Measurements from ENCODE around the gene C1QTNF12.

Gene C1QTNF12

DNA sequence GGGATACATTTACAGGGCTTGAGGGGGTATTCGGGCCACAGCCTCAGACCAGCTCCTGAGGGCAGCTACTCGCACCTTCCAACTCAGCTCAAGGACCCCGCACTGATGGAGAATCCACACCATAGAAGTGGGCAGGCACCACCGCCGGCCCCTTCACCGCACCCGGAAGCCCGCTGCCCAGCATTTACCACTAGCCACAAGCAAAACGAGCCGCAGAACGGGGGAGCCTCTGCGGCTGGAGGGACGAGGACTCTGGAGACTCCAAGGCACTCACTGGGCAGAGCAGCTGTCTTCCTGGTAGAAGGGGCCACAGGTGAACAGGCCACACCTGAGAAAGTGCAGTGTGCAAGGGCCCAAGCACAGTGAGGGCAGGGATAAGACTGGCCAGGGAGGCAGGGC lies 21.8 kb upstream of the C1QTNF12 start:
- Histone ChIP-seq H3K4me1 (ENCODE audit: control insufficient read depth, insufficient read depth, low read length) (peaks cover 13% of the 10 kb centered on the region), H3K9me3 (ENCODE audit: control insufficient read depth, insufficient read depth, low read depth, low read length) (no peaks in the 10 kb centered on the region), H3K4me3 (ENCODE audit: low read depth, low read length) (no peak overlapping the region), H3K27me3 (ENCODE audit: control insufficient read depth, insufficient read depth, low read length) (no peaks in the 10 kb centered on the region), H3K9ac (ENCODE audit: low read length) (no peak overlapping the region), H3K27ac (ENCODE audit: low read depth, low read length) (no peak overlapping the region), H3K36me3 (ENCODE audit: control insufficient read depth, insufficient read depth, low read length) (peaks cover 58% of the 10 kb centered on the region)

GRCh38 chr1:1267488-1268283 lies 21.2 kb upstream of the C1QTNF12 start:
- H3K36me3 ChIP-seq (ENCODE audit: control insufficient read depth, insufficient read depth, low read length): peaks cover 64% of the 10 kb centered on the region
- no peak overlapping the region for H3K4me3 ChIP-seq (ENCODE audit: low read depth, low read length)
- peaks cover 11% of the 10 kb centered on the region for H3K4me1 ChIP-seq (ENCODE audit: control insufficient read depth, insufficient read depth, low read length)
- no peaks in the 10 kb centered on the region for H3K27me3 ChIP-seq (ENCODE audit: control insufficient read depth, insufficient read depth, low read length)
- H3K27ac ChIP-seq (ENCODE audit: low read depth, low read length): no peak overlapping the region
- no peaks in the 10 kb centered on the region for H3K9me3 ChIP-seq (ENCODE audit: control insufficient read depth, insufficient read depth, low read depth, low read length)
- H3K9ac ChIP-seq (ENCODE audit: low read length): no peak overlapping the region

DNA sequence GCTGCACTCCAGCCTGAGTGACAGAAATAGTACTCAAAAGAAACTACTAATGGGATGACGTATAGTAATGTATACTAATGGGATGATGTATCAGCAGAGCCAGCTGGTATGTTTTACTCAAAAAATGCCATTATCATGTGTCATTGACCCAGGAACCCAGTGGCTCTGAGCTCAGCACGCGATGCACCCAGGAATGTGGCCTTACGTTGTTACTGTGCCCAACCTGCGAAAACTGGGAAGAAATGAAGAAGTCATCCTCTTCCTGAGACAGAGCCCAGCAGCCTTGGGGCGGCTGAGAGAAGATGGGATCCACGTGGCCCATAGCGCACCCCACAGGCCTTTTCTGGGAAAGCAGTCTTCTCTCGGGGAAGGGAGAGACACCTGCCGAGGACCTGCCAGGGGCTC lies 18.3 kb upstream of the C1QTNF12 start:
- H3K9ac ChIP-seq (ENCODE audit: low read length): no peak overlapping the region
- no peaks in the 10 kb centered on the region for H3K9me3 ChIP-seq (ENCODE audit: control insufficient read depth, insufficient read depth, low read depth, low read length)
- H3K4me1 ChIP-seq (ENCODE audit: control insufficient read depth, insufficient read depth, low read length): peaks cover 3% of the 10 kb centered on the region; the same call in 1 of the 2 replicates
- no peaks in the 10 kb centered on the region for H3K27me3 ChIP-seq (ENCODE audit: control insufficient read depth, insufficient read depth, low read length)
- no peak overlapping the region for H3K27ac ChIP-seq (ENCODE audit: low read depth, low read length)
- H3K36me3 ChIP-seq (ENCODE audit: control insufficient read depth, insufficient read depth, low read length): peaks cover 72% of the 10 kb centered on the region
- no peak overlapping the region for H3K4me3 ChIP-seq (ENCODE audit: low read depth, low read length)

DNA sequence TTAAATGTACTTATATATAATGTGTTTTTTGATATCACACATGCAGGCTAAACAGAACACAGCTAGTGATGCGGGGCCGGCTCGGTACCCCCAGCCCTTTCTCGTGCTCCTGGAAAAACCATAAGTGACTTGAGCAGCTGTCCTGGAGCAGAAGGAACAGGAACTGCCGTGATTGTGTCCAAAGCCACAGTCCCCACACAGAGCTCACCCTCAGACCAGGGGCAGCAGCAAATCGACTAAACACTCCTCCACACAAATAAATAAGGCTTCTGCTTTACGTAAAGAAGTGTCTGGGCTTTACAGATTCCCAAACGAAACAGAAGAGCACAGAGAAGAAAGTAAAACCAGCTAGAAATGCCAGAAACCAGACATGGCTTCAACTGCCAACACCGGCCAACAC lies 17.5 kb upstream of the C1QTNF12 start:
- Histone ChIP-seq H3K4me1 (ENCODE audit: control insufficient read depth, insufficient read depth, low read length) (peaks cover 5% of the 10 kb centered on the region), H3K4me3 (ENCODE audit: low read depth, low read length) (no peak overlapping the region), H3K9ac (ENCODE audit: low read length) (no peak overlapping the region), H3K27me3 (ENCODE audit: control insufficient read depth, insufficient read depth, low read length) (no peaks in the 10 kb centered on the region), H3K27ac (ENCODE audit: low read depth, low read length) (no peak overlapping the region), H3K9me3 (ENCODE audit: control insufficient read depth, insufficient read depth, low read depth, low read length) (no peaks in the 10 kb centered on the region), H3K36me3 (ENCODE audit: control insufficient read depth, insufficient read depth, low read length) (peaks cover 79% of the 10 kb centered on the region)

DNA sequence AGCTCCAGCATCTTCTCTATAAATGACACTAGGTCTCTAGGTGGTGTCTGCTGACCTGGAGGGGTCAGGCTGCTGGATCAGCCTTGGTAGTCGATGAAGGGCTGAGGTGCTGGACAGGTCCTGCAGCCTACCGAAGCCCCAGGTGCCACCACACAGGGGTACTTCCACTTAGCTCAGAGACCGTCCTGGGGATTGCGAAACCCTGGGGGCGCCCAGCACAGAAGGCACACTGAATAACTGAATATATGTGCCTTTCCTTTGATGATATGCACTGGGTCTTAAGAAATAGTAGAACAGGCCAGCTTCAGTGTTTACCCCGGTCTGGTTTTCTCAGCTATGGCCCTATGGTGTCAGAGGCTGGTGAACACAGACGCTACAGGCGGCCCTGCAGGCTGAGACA lies 16.2 kb upstream of the C1QTNF12 start:
- Histone ChIP-seq H3K27ac (ENCODE audit: low read depth, low read length) (no peak overlapping the region), H3K9me3 (ENCODE audit: control insufficient read depth, insufficient read depth, low read depth, low read length) (no peaks in the 10 kb centered on the region), H3K27me3 (ENCODE audit: control insufficient read depth, insufficient read depth, low read length) (no peaks in the 10 kb centered on the region), H3K4me1 (ENCODE audit: control insufficient read depth, insufficient read depth, low read length) (peaks cover 14% of the 10 kb centered on the region), H3K9ac (ENCODE audit: low read length) (no peak overlapping the region), H3K36me3 (ENCODE audit: control insufficient read depth, insufficient read depth, low read length) (peaks cover 74% of the 10 kb centered on the region), H3K4me3 (ENCODE audit: low read depth, low read length) (no peak overlapping the region)

- Histone ChIP-seq H3K27me3 (ENCODE audit: control insufficient read depth, insufficient read depth, low read length) (no peaks in the 10 kb centered on the region), H3K36me3 (ENCODE audit: control insufficient read depth, insufficient read depth, low read length) (peaks cover 72% of the 10 kb centered on the region), H3K9me3 (ENCODE audit: control insufficient read depth, insufficient read depth, low read depth, low read length) (no peaks in the 10 kb centered on the region), H3K4me1 (ENCODE audit: control insufficient read depth, insufficient read depth, low read length) (peaks cover 18% of the 10 kb centered on the region), H3K4me3 (ENCODE audit: low read depth, low read length) (no peak overlapping the region), H3K9ac (ENCODE audit: low read length) (no peak overlapping the region), H3K27ac (ENCODE audit: low read depth, low read length) (no peak overlapping the region)
Measured at GRCh38 chr1:1262071-1262470, 15.5 kb upstream of the C1QTNF12 start.

DNA sequence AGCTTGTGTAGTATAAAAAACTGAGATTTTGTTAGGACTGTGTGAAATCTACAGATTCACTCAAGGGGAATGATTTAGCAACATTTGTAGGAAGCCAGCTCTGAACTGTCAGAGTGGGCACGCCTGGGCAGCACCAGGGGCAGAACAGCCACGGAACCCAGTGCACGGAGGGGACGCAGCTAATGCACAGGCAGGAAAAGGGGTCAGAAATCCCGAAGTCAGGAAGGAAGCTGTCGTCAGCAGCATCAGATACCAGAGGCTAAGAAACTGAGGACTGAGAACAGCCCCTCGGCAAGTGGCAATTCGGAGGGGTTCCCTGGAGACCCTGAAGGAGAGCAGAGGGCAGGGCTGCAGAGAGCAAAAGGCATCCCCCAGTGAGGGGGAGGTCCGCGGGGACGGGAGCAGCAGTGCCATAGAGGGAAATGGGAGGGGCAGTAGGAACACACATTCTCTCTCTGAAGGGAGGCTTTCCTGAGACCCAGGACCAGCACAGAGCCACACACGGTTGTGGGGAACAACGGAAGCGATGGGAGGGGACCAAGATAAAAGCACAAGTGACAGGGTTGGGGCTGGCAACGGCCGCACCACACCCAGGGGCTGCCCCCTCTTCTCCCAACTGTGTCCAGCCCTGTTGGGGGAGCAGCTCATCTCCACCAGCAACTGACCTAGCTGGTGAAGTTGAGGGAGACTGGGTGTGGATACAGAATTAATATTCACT lies 14.5 kb upstream of the C1QTNF12 start:
- no peaks in the 10 kb centered on the region for H3K27me3 ChIP-seq (ENCODE audit: control insufficient read depth, insufficient read depth, low read length)
- no peak overlapping the region for H3K4me3 ChIP-seq (ENCODE audit: low read depth, low read length)
- peaks cover 18% of the 10 kb centered on the region for H3K4me1 ChIP-seq (ENCODE audit: control insufficient read depth, insufficient read depth, low read length)
- H3K27ac ChIP-seq (ENCODE audit: low read depth, low read length): no peak overlapping the region
- H3K36me3 ChIP-seq (ENCODE audit: control insufficient read depth, insufficient read depth, low read length): peaks cover 78% of the 10 kb centered on the region
- H3K9me3 ChIP-seq (ENCODE audit: control insufficient read depth, insufficient read depth, low read depth, low read length): no peaks in the 10 kb centered on the region
- H3K9ac ChIP-seq (ENCODE audit: low read length): no peak overlapping the region

- no peak overlapping the region for H3K27ac ChIP-seq (ENCODE audit: low read depth, low read length)
- no peak overlapping the region for H3K9ac ChIP-seq (ENCODE audit: low read length)
- H3K36me3 ChIP-seq (ENCODE audit: control insufficient read depth, insufficient read depth, low read length): peaks cover 78% of the 10 kb centered on the region
- H3K27me3 ChIP-seq (ENCODE audit: control insufficient read depth, insufficient read depth, low read length): no peaks in the 10 kb centered on the region
- peaks cover 15% of the 10 kb centered on the region for H3K4me1 ChIP-seq (ENCODE audit: control insufficient read depth, insufficient read depth, low read length)
- H3K4me3 ChIP-seq (ENCODE audit: low read depth, low read length): no peak overlapping the region
- no peaks in the 10 kb centered on the region for H3K9me3 ChIP-seq (ENCODE audit: control insufficient read depth, insufficient read depth, low read depth, low read length)
Measured at GRCh38 chr1:1259951-1260600, 13.6 kb upstream of the C1QTNF12 start.

- H3K9ac ChIP-seq (ENCODE audit: low read length): no peak overlapping the region
- peaks cover 15% of the 10 kb centered on the region for H3K4me1 ChIP-seq (ENCODE audit: control insufficient read depth, insufficient read depth, low read length)
- H3K4me3 ChIP-seq (ENCODE audit: low read depth, low read length): no peak overlapping the region
- H3K27ac ChIP-seq (ENCODE audit: low read depth, low read length): no peak overlapping the region
- H3K9me3 ChIP-seq (ENCODE audit: control insufficient read depth, insufficient read depth, low read depth, low read length): no peaks in the 10 kb centered on the region
- no peaks in the 10 kb centered on the region for H3K27me3 ChIP-seq (ENCODE audit: control insufficient read depth, insufficient read depth, low read length)
- peaks cover 78% of the 10 kb centered on the region for H3K36me3 ChIP-seq (ENCODE audit: control insufficient read depth, insufficient read depth, low read length)
Measured at GRCh38 chr1:1259540-1259939, 13.0 kb upstream of the C1QTNF12 start.

- Histone ChIP-seq H3K4me1 (ENCODE audit: control insufficient read depth, insufficient read depth, low read length) (peaks cover 15% of the 10 kb centered on the region), H3K4me3 (ENCODE audit: low read depth, low read length) (no peak overlapping the region), H3K27ac (ENCODE audit: low read depth, low read length) (no peak overlapping the region), H3K9ac (ENCODE audit: low read length) (no peak overlapping the region), H3K27me3 (ENCODE audit: control insufficient read depth, insufficient read depth, low read length) (no peaks in the 10 kb centered on the region), H3K36me3 (ENCODE audit: control insufficient read depth, insufficient read depth, low read length) (peaks cover 80% of the 10 kb centered on the region), H3K9me3 (ENCODE audit: control insufficient read depth, insufficient read depth, low read depth, low read length) (no peaks in the 10 kb centered on the region)
Measured at GRCh38 chr1:1259119-1259488, 12.6 kb upstream of the C1QTNF12 start.

Data from HUES6 (cell line).